GM12891 (cell line): ENCODE results near the gene DNAJC17.

Experiments used
- DNase-seq: peaks from one replicate; pipeline ENCODE4 v3.0.0; 2011; ENCODE audit warnings: low spot score; ENCODE audit not compliant: insufficient read length
- FAIRE-seq: peaks from 2 replicates; lab custom pipeline; 2011; peaks lifted over from hg19 to GRCh38; lab: Jason Lieb, UNC
- PAX5 ChIP-seq: IDR thresholded peaks from 2 replicates; pipeline ENCODE4 v1.6.1; 2011; ENCODE audit warnings: low read length, moderate library complexity, mild to moderate bottlenecking; ENCODE audit not compliant: insufficient read depth, severe bottlenecking
- POLR2A ChIP-seq: IDR thresholded peaks from 2 replicates; pipeline ENCODE4 v1.6.1; 2011; ENCODE audit warnings: low read depth, low read length, control low read depth
- POLR2AphosphoS5 ChIP-seq: IDR thresholded peaks from 2 replicates; pipeline ENCODE4 v1.6.1; 2011; ENCODE audit warnings: low read depth, low read length, control low read depth
- POU2F2 ChIP-seq: IDR thresholded peaks from 2 replicates; pipeline ENCODE4 v1.6.1; 2011; ENCODE audit warnings: low read depth, mild to moderate bottlenecking, control low read depth, low read length, moderate library complexity
- SPI1 ChIP-seq: IDR thresholded peaks from 2 replicates; pipeline ENCODE4 v1.6.1; 2011; ENCODE audit warnings: low read depth, low read length, control low read depth
- TAF1 ChIP-seq: IDR thresholded peaks from 2 replicates; pipeline ENCODE4 v1.6.1; 2011; ENCODE audit warnings: low read depth, low read length, control low read depth

The DNAJC17 gene

DNA sequence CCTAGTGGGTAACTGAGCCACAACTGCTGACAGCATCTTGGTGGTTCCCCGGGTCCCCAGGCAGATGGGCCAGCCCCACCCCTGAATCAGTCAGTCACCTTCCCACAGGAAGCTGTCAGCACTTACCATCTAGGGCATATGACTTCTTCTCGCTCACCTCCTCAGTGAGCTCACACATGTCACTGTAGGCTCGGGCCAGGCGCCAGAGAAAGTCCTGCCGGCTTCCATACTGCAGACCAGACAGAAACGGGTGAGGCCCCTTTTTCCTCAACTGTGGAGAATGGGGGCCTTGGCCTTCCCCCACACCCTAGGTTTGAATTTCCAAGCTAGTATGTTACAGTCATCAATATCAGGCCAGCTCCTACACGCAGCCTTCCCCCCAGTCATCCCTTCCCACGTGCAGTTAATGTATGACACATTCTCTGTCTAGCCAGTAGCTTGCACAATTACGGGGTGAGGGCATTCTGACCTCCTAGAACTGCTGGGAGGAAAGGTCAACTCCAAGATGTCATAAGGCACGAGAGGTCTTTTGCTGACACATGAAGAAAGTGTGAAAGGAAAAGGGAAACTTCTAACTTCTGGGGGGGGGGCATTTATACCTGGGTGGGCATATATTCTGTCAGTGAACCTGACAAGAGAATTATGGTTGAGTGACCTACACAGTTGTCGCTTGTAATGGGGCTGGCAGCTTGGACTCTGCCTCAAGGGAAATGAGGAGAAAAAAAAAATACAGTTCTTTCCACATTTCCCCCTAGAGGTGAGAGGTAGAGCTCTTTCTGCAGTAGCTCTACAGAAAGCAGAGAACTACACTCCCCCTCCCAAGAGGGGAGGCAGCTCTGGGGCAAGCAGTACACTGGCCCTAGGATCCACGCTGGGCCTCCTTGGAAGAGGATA lies 63.1 kb downstream of the DNAJC17 start:
- no peak for TF ChIP-seq POU2F2
- 0 out of 2 replicates have a peak, but pooled peaks have one; percentile 12 for TF ChIP-seq POLR2AphosphoS5
- DNase-seq (no peak), FAIRE-seq (no peak)

DNA sequence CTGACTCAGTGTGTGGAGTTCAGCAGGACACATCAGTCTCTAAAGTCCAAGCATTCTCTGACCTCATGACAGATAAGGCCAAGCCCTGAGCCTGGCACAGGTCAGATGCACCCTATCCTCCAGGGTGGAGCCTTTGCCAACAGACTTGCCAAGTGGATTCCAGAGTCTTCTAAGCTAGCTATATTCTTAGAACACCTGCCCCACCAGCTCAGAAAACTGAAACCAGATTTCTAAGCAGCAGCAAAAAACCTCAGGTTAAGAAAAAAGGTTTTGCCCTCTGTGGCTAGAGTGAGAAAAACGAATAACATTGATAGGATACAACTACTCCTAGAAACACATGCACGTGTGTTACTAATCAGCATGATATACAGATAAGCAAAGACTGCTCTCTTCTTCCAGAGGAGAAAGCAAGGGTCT lies 63.8 kb downstream of the DNAJC17 start:
- FAIRE-seq (no peak), DNase-seq (no peak)
- no peak for TF ChIP-seq PAX5
- TF ChIP-seq POLR2AphosphoS5: 0 out of 2 replicates have a peak, but pooled peaks have one; percentile 9

DNA sequence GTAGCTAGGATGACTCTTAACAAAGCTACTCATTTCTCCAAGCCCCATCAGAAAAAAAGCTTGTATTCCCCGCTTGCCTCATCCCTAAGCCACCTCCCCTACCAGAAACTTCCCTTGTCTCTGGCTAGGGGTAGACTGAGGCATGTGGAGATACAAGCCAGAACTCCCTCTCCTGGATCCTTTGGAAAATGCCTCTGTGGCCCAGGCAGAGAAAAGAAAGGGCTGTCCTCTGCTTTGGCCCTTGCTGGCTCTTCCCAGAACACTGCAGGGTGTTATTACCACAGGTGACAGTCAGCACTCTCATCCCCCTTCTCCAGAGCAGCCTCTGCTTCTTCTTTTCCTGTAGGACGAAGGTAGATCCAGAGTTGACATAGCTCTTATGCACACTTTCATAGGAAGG lies 67.4 kb downstream of the DNAJC17 start:
- no peak for TF ChIP-seq PAX5
- TF ChIP-seq POLR2A: no peak
- TF ChIP-seq POU2F2: no peak
- TF ChIP-seq TAF1: no peak
- no peak for TF ChIP-seq SPI1
- FAIRE-seq: no peak
- DNase-seq: no peak

DNA sequence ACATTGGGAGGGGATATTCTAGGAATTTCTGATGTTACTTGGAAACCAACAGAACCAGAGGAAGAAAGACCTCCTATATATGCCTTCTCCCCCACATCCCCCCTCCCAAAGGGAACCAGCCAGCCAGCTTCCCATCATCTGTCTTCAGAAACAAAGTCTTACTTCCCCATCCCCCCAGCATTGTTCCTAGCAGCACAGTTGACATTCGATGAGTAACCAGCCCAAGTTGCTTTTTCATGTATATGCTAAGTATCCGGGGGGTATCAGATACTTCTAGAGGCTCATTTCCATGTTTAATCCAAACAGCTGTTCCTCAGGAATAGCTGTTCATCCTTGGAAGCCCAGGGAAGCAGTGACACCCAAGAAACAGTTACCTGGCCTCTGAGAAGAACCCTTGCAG lies 68.2 kb downstream of the DNAJC17 start:
- no peak for TF ChIP-seq POLR2AphosphoS5
- no peak for TF ChIP-seq SPI1
- no peak for TF ChIP-seq PAX5
- TF ChIP-seq POLR2A: no peak
- no peak for TF ChIP-seq TAF1
- TF ChIP-seq POU2F2: no peak
- no peak for FAIRE-seq
- no peak for DNase-seq

DNA sequence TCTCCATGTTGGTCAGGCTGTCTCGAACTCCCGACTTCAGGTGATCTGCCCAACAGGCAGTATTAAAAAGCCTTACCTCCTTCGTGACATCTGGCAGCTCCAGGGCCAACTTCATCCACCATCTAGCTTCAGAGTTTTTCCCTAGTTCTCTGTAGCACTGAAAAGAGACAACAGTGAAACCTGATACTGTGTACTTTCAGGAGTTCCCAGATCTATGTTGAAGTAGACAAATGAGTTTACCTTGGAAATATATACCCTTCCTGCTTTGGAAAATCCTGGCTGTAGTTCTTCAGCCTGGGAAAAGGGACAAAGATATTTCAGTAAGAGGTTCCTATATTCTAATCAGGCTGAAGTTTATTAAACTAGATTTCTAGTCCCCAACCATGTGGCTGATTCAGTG lies 70.2 kb downstream of the DNAJC17 start:
- FAIRE-seq (no peak), DNase-seq (no peak)
- TF ChIP-seq POU2F2 (no peak), PAX5 (no peak), TAF1 (no peak), POLR2AphosphoS5 (no peak), POLR2A (no peak), SPI1 (no peak)

DNA sequence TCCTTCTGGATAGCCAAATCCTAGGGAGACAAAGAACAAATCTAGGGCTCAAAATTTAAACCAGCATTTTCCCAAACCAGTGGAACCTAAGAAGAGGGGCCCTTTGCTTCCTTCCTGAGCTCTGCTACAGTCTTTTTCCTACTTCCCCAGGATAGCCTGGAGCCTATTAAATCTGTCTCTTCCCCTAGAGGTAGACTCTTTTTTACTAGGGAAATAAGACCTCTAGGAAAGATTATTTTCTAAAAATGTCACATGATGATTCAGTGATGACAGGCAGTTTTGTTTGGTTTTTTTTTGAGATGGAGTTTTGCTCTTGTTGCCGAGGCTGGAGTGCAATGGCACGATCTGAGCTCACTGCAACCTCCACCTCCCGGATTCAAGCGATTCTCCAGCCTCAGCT lies 70.7 kb downstream of the DNAJC17 start:
- no peak for FAIRE-seq
- no peak for TF ChIP-seq SPI1
- no peak for TF ChIP-seq PAX5
- no peak for TF ChIP-seq POLR2A
- no peak for TF ChIP-seq POU2F2
- no peak for TF ChIP-seq POLR2AphosphoS5
- no peak for TF ChIP-seq TAF1

DNA sequence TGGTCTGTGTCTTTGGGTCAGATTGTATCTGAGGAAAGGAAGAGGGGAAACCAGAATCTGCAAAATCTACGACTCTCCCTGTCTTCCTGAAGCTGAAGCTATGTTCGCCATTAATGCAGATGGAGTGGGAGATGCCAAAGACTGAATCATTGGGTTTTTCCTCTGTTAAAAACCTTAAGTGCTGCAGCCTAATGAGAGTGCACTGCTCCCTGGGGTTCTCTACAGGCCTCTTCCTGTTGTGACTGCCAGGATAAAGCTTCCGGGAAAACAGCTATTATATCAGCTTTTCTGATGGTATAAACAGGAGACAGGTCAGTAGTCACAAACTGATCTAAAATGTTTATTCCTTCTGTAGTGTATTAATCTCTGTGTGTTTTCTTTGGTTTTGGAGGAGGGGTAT lies 76.2 kb downstream of the DNAJC17 start:
- FAIRE-seq: no peak
- DNase-seq: no peak
- TF ChIP-seq TAF1 (no peak), SPI1 (no peak), POU2F2 (no peak), POLR2AphosphoS5 (no peak), PAX5 (no peak), POLR2A (no peak)

More for the DNA sequence above, 70.7 kb downstream of the DNAJC17 start:
- DNase-seq: no peak

DNA sequence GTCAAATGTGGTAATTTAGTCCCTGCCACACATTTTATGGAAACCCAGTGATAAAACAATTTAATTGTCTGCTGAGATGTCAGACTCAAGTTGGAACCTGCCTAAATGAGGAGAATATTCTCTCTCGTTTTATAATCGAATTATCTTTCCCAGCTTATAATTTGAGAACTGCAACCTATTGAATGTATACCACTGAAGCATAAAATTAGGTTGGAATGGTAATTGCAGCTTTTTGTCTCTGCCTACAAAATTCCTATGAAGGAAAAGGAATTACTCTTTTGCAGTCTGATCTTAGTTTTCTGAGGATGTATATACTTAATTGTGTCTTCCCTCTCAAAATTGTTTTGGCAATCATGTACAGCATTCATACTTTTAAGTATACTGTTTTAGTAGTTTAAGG lies 83.4 kb downstream of the DNAJC17 start:
- TF ChIP-seq POLR2A (no peak), TAF1 (no peak), PAX5 (no peak), POLR2AphosphoS5 (no peak), POU2F2 (no peak), SPI1 (no peak)
- no peak for FAIRE-seq
- DNase-seq: no peak

DNA sequence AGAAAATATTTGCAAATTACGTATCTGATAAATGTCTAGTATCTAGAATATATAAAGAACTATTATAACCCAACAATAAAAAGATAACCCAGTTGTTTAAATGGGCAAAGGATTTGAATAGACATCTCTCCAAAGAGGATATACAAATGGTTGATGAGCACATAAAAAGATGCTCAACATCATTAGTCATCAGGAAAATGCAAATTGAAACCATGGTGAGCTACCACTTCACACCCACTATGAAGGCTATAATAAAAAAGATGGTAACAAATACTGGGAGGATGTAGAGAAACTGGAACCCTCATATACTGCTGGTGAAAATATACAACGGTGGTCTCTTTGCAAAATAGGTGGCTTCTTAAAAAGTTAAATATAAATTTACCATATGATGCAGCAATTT lies 84.3 kb downstream of the DNAJC17 start:
- no peak for DNase-seq
- FAIRE-seq: no peak
- TF ChIP-seq PAX5: no peak
- TF ChIP-seq SPI1: no peak
- TF ChIP-seq POLR2A: no peak
- TF ChIP-seq POU2F2: no peak

DNA sequence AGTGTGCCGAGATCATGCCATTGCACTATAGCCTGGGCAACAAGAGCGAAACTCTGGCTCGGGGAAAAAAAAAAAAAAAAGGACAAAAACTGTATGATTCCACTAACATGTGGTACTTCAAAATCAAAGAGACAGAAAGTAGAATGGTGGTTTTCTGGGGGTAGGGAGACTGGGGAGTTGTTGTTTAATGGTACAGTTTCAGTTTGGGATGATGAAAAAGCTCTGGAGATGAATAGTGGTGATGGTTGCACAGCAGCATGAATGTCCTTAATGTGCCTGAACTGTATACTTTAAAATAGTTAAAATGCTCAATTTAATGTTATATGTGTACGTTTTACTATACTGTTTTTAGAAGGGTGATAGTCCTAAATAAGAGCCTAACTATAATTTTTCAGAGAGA lies 84.9 kb downstream of the DNAJC17 start:
- TF ChIP-seq PAX5 (no peak), TAF1 (no peak), POLR2A (no peak), POLR2AphosphoS5 (no peak), SPI1 (no peak)
- DNase-seq (no peak), FAIRE-seq (no peak)

DNA sequence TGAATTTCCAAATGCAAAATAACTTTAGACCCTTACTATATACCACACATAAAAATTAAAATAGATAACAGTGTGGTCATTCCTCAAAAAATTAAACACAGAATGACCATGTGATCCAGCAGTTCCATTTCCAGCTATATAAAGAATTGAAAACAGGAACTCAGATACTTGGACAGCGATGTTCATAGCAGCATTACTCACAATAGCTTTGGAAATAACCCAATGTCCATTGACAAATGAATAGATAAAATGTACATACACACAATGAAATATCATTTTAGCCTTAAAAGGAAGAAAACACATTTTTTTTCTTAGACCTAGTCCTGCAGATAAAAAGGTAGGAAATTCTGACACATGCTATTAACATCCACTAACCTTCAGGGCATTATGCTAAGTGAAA lies 85.6 kb downstream of the DNAJC17 start:
- DNase-seq (no peak), FAIRE-seq (no peak)
- TF ChIP-seq POLR2AphosphoS5: no peak
- TF ChIP-seq PAX5: no peak
- TF ChIP-seq SPI1: no peak
- no peak for TF ChIP-seq TAF1
- TF ChIP-seq POLR2A: no peak
- TF ChIP-seq POU2F2: no peak
